Esophagus squamous epithelium (tissue), 4 donors: ENCODE results near the gene GPC5.

Experiments used
- POLR2A ChIP-seq, 4 donors: fragments of 450-650 bp; IDR thresholded peaks; one replicate each; pipeline ENCODE4 v1.6.1; 2017; ENCODE audit warnings: antibody characterized with exemption in 4 of 4, mild to moderate bottlenecking in 4 of 4, moderate library complexity in 3 of 4
- TF ChIP-seq, protein P1 (sequence below), 6 experiments: fragments of 450-650 bp in 4 of 6; fragments of 200-600 bp in 2 of 6; sonication (generic) in 2 of 6; IDR thresholded peaks; one replicate each; pipeline ENCODE4 v1.5.1; 2016 to 2019; ENCODE audit warnings: antibody characterized with exemption in 6 of 6, mild to moderate bottlenecking in 4 of 6, moderate library complexity in 4 of 6

DNA sequence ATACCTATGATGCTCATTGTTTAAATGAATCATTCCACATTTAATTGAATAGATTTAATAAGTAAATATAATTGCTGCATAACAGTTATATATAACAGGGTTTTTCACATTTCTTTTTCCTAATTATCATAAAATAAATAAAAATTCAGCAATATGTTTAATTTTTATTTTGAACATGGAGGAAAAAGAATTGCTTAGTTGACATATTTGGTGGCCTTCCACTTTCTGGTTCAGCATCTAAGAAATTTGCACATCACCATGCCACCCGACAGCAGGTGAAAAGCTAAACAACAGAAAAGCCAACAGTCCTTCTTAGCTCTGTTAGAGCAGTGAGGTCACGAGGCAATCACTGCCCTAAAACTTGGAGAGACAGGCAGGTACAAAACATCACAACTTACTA, 790.2 kb downstream of the GPC5 start:
- TF ChIP-seq, protein P1, sequence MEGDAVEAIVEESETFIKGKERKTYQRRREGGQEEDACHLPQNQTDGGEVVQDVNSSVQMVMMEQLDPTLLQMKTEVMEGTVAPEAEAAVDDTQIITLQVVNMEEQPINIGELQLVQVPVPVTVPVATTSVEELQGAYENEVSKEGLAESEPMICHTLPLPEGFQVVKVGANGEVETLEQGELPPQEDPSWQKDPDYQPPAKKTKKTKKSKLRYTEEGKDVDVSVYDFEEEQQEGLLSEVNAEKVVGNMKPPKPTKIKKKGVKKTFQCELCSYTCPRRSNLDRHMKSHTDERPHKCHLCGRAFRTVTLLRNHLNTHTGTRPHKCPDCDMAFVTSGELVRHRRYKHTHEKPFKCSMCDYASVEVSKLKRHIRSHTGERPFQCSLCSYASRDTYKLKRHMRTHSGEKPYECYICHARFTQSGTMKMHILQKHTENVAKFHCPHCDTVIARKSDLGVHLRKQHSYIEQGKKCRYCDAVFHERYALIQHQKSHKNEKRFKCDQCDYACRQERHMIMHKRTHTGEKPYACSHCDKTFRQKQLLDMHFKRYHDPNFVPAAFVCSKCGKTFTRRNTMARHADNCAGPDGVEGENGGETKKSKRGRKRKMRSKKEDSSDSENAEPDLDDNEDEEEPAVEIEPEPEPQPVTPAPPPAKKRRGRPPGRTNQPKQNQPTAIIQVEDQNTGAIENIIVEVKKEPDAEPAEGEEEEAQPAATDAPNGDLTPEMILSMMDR (IDR thresholded peaks at IDR 0.05), result no peak
- no peak for TF ChIP-seq POLR2A (IDR thresholded peaks at IDR 0.05)
